ENCODE data around the gene CTAGE15.
A peak's percentile ranks its signal among the peaks of the same experiment; 100 is the strongest.
"Not testable (repeated sequence)": the region's sequence is repeated elsewhere in the genome, so short reads cannot be mapped to it uniquely, and the experiment has no call there.

CTAGE15 gene

GRCh38 chr7:143603549-143603948 is 31.9 kb downstream of the CTAGE15 start:
- not testable (repeated sequence) for H3K27me3 Mint-ChIP-seq; H3K4me1 Mint-ChIP-seq (ENCODE audit: low read depth in 2 of 2); DNase-seq; H3K27ac Mint-ChIP-seq; H3K4me3 Mint-ChIP-seq; ATAC-seq (replicated peaks); H3K9me3 Mint-ChIP-seq; H3K36me3 Mint-ChIP-seq (ENCODE audit: insufficient read depth)

- DNase-seq; H3K4me1 Mint-ChIP-seq (ENCODE audit: low read depth in 2 of 2); H3K4me3 Mint-ChIP-seq; ATAC-seq (replicated peaks); H3K9me3 Mint-ChIP-seq; H3K36me3 Mint-ChIP-seq (ENCODE audit: insufficient read depth); H3K27ac Mint-ChIP-seq; H3K27me3 Mint-ChIP-seq: not testable (repeated sequence)
Measured at GRCh38 chr7:143606088-143606487, 34.5 kb downstream of the CTAGE15 start.

DNA sequence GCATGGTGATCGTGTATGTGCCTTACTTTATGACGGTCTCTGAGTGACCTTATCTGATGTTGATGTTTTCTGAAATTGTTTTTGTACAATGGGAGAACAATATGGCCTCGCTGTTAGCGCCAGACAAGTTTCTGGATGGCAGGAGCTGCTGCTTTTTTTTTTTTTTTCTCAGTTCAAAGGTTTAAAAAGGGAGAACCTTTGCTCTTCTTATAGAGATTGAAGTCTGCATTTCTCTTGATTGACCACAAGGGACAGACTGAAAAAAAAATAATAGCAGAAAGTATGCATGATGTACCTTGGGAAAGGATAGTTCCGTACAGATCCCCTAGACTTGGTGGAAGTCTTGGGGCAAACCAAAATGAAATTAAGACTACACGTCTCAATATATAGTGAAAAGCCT is 43.9 kb downstream of the CTAGE15 start:
- H3K4me3 Mint-ChIP-seq; DNase-seq; H3K4me1 Mint-ChIP-seq (ENCODE audit: low read depth in 2 of 2); H3K9me3 Mint-ChIP-seq; H3K36me3 Mint-ChIP-seq (ENCODE audit: insufficient read depth); H3K27me3 Mint-ChIP-seq; H3K27ac Mint-ChIP-seq; ATAC-seq (replicated peaks): not testable (repeated sequence)

DNA sequence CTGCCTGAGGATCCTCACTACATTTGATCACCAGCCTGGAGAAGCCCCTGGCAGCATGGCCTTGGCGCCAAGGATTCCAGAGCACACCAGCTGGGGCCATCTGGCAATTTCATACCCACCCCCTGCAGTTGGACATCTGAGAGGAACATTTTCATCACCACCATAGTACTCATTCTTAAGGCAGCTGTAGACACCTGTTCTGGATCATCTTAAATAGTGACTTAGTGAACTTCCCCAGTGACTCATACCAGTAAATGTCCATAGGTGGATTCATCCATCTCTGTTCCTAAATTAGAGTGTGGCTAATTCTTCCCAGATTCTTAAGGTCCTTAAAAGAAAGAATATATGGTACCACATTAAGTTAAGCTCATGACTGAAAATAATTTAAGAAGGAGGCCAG is 45.6 kb downstream of the CTAGE15 start:
- DNase-seq; H3K9me3 Mint-ChIP-seq; H3K27ac Mint-ChIP-seq; H3K4me1 Mint-ChIP-seq (ENCODE audit: low read depth in 2 of 2); H3K36me3 Mint-ChIP-seq (ENCODE audit: insufficient read depth); H3K4me3 Mint-ChIP-seq; ATAC-seq (replicated peaks); H3K27me3 Mint-ChIP-seq: not testable (repeated sequence)

DNA sequence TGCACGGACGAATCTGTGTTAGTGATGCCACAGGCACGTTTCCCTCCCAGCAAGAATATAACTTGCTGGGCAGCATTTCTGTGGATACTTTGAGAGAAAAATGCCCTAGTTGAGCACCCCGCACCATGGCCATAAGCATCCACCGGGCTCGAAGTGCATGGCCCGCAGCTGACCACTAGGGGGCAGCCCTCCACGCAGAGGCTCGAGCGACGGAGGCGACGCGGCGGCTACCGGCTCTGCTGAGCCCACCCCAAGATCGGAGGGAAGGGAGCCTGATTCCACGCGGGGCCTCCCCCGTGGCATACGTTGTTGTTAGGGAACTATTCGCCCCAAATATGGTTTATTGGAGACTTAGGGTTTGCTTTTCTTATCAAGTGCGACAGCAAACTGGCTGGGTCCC is 48.5 kb downstream of the CTAGE15 start:
- not testable (repeated sequence) for H3K27ac Mint-ChIP-seq; H3K36me3 Mint-ChIP-seq (ENCODE audit: insufficient read depth); H3K4me1 Mint-ChIP-seq (ENCODE audit: low read depth in 2 of 2); H3K27me3 Mint-ChIP-seq; H3K4me3 Mint-ChIP-seq; H3K9me3 Mint-ChIP-seq
- DNase-seq: peak in 2 of 3 experiments; percentile 71 to 76
- peak; percentile 39 for ATAC-seq (replicated peaks)

GRCh38 chr7:143620646-143621045 is 49.0 kb downstream of the CTAGE15 start, which contains the start of gene TCAF2:
TSS of gene TCAF2 (plus strand) at chr7:143620974.
- DNase-seq: peak; percentile 54 to 68 (median 62)
- not testable (repeated sequence) for H3K36me3 Mint-ChIP-seq (ENCODE audit: insufficient read depth); H3K9me3 Mint-ChIP-seq; H3K27me3 Mint-ChIP-seq; H3K4me1 Mint-ChIP-seq (ENCODE audit: low read depth in 2 of 2); H3K4me3 Mint-ChIP-seq; H3K27ac Mint-ChIP-seq
- ATAC-seq (replicated peaks): peak; percentile 76

GRCh38 chr7:143621175-143621574 is 49.6 kb downstream of the CTAGE15 start:
- H3K4me3 Mint-ChIP-seq; H3K9me3 Mint-ChIP-seq; H3K27ac Mint-ChIP-seq; H3K27me3 Mint-ChIP-seq; DNase-seq; H3K4me1 Mint-ChIP-seq (ENCODE audit: low read depth in 2 of 2); H3K36me3 Mint-ChIP-seq (ENCODE audit: insufficient read depth): not testable (repeated sequence)
- peak; percentile 51 for ATAC-seq (replicated peaks)

DNA sequence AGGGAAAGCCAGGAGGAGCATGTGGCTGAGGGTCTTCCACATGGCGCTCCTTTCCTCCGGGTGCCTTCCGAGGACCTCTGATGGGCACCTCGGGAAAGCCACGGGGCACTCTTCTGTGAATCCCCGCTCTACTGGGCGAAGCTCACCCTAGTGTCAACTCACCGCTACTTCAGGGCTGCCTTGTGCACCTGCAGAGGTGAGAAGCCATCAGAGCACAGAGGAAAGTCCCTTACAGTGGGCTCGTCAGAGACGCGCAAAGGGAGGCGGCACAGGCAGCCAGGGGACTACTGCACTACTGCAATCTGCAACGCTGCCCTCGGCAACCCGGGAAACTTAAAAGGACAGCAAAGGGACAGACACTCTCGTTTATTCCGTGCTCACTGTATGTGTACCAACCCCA is 50.5 kb downstream of the CTAGE15 start:
- peak; percentile 52 for ATAC-seq (replicated peaks)
- H3K4me3 Mint-ChIP-seq; H3K27ac Mint-ChIP-seq; DNase-seq; H3K4me1 Mint-ChIP-seq (ENCODE audit: low read depth in 2 of 2); H3K36me3 Mint-ChIP-seq (ENCODE audit: insufficient read depth); H3K27me3 Mint-ChIP-seq; H3K9me3 Mint-ChIP-seq: not testable (repeated sequence)

Measured in effector memory CD8-positive, alpha-beta T cell (primary cell).